Kidney (tissue), 14 donors: ENCODE measurements around the gene PCYT1A. TPM values are rescaled to one million over a fixed set of nuclear protein-coding genes. Genes with fewer than 3 reads are reported as not detected.
"Not testable (repeated sequence)": the region's sequence is repeated elsewhere in the genome, so short reads cannot be mapped to it uniquely, and the experiment has no call there.

Experiments used
- DNase-seq, 5 donors: peaks; one replicate each; pipeline ENCODE4 v3.0.0-alpha.2; 2013 to 2020
- FAIRE-seq: peaks from 2 replicates; lab custom pipeline; 2012; peaks lifted over from hg19 to GRCh38; lab: Jason Lieb, UNC
- H3K27ac ChIP-seq, 2 donors: one replicate each; pipeline ENCODE4 v1.7.0; 2013; ENCODE audit warnings: low read depth in 2 of 2, low read length in 2 of 2, inconsistent platforms in 1 of 2
- H3K27me3 ChIP-seq: one replicate; pipeline ENCODE4 v1.7.1; 2013; ENCODE audit warnings: low read length, inconsistent platforms; ENCODE audit not compliant: control insufficient read depth, insufficient read depth
- H3K36me3 ChIP-seq, 3 donors: one replicate each; pipeline versions ENCODE4 v1.7.0 to v1.7.1; 2013; ENCODE audit warnings: low read length in 3 of 3, control low read depth in 1 of 3, inconsistent platforms in 1 of 3; ENCODE audit not compliant: insufficient read depth in 3 of 3, control insufficient read depth in 2 of 3
- H3K4me1 ChIP-seq, 3 donors: one replicate each; pipeline versions ENCODE4 v1.7.0 to v1.7.1; 2013; ENCODE audit warnings: low read length in 3 of 3, inconsistent platforms in 1 of 3, low read depth in 1 of 3; ENCODE audit not compliant: control insufficient read depth in 2 of 3, insufficient read depth in 2 of 3
- H3K4me3 ChIP-seq, 3 donors: one replicate each; pipeline versions ENCODE4 v1.7.0 to v1.8.1; 2013; ENCODE audit warnings: low read length in 3 of 3, control low read depth in 1 of 3, inconsistent platforms in 1 of 3
- H3K9ac ChIP-seq, 3 donors: one replicate each; pipeline versions ENCODE4 v1.7.0 to v1.7.1; 2013; ENCODE audit warnings: low read length in 3 of 3, control low read depth in 1 of 3, inconsistent platforms in 1 of 3
- H3K9me3 ChIP-seq, 3 donors: one replicate each; pipeline versions ENCODE4 v1.7.0 to v1.7.1; 2013; ENCODE audit warnings: low read length in 3 of 3, control low read depth in 1 of 3, inconsistent platforms in 1 of 3; ENCODE audit not compliant: control insufficient read depth in 2 of 3, insufficient read depth in 1 of 3
- CTCF ChIP-seq: IDR thresholded peaks from 3 replicates; pipeline ENCODE4 v1.5.1; 2012; ENCODE audit warnings: mild to moderate bottlenecking, moderate library complexity, borderline replicate concordance; ENCODE audit not compliant: insufficient read depth; ENCODE audit errors: extremely low read depth
- intact Hi-C: fragments of 100-400 bp; cut with DNase I; formaldehyde crosslinking; loops from one replicate; pipeline ENCODE4 v1.11.1; 2022
- polyA plus RNA-seq: library from polyadenylated mRNA; stranded (reverse); fragments of 350-450 nt; fragmentation: Illumina TruSeq; extraction: RNeasy Lipid Tissue Mini Kit (QIAGEN cat#74804); gene quantifications from one replicate; pipeline ENCODE4 v1.2.3, GENCODE V29; 2014; ENCODE audit warnings: low read depth, low replicate concordance; ENCODE audit not compliant: insufficient read depth
- total RNA-seq: library from RNA; stranded (reverse); fragmentation: NEBNext Ultra II Directional; extraction: Animal tissue kit (Norgen Biotek cat#: 25700); gene quantifications from one replicate; pipeline ENCODE4 v1.2.1, GENCODE V29; 2021
- donor health status: control.
- donor health status: control.
- donor health status: control.
- donor health status: control.
- donor health status: control.
- donor health status: DM: yes; HTN: yes; CAD: no.
- donor health status: Normal renal cell carcinoma (clear cell type).

PCYT1A gene
- total and polyA plus RNA-seq, 2 donors from 2014 or later: 19.6 to 57.6 TPM

- H3K4me1 ChIP-seq: no peaks in the 10 kb centered on the region
- H3K9ac ChIP-seq: no peak overlapping the region
- TF ChIP-seq CTCF: no peak
- intact Hi-C loops: no loop called here
- DNase-seq: peak; percentile 49 to 76 (median 69)
- FAIRE-seq: no peak
- H3K36me3 ChIP-seq: no peaks in the 10 kb centered on the region
- H3K27me3 ChIP-seq: no peaks in the 10 kb centered on the region
- H3K9me3 ChIP-seq: no peaks in the 10 kb centered on the region
- no peak overlapping the region for H3K4me3 ChIP-seq
- no peak overlapping the region for H3K27ac ChIP-seq
Measured at GRCh38 chr3:196186651-196187573, 100.6 kb downstream of the PCYT1A start.

DNA sequence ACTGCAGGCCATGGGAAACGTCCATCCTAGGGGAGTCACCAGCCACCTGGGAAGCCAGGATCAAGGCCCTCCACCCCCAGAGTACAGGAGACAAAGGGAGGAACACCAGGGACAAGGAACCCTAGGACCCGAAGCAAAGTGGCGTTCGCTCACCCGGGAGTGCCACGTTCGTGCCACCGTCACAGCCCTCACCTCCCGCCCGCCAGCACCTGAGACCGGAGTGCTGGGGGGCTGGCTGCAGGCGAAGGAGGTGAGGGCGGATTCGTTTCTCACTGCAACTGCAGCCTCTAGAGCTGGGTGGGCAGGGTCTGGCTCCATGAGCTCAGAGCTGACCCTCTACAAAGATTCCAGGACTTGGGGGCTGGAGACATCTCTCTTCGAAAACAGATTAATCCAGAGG, 102.6 kb downstream of the PCYT1A start:
- no peak overlapping the region for H3K27ac ChIP-seq
- DNase-seq: peak in 1 of 5 donors; percentile 52
- no peaks in the 10 kb centered on the region for H3K4me1 ChIP-seq
- H3K36me3 ChIP-seq: no peaks in the 10 kb centered on the region
- no peak for FAIRE-seq
- no peaks in the 10 kb centered on the region for H3K9me3 ChIP-seq
- intact Hi-C loops: no loop called here
- no peak for TF ChIP-seq CTCF
- H3K9ac ChIP-seq: no peak overlapping the region
- H3K27me3 ChIP-seq: no peaks in the 10 kb centered on the region
- no peak overlapping the region for H3K4me3 ChIP-seq

GRCh38 chr3:196184169-196184432, 103.4 kb downstream of the PCYT1A start:
- H3K27me3 ChIP-seq, H3K4me3 ChIP-seq, H3K27ac ChIP-seq, H3K9me3 ChIP-seq, H3K4me1 ChIP-seq, FAIRE-seq, DNase-seq, intact Hi-C loops, H3K9ac ChIP-seq, H3K36me3 ChIP-seq: not testable (repeated sequence)

DNA sequence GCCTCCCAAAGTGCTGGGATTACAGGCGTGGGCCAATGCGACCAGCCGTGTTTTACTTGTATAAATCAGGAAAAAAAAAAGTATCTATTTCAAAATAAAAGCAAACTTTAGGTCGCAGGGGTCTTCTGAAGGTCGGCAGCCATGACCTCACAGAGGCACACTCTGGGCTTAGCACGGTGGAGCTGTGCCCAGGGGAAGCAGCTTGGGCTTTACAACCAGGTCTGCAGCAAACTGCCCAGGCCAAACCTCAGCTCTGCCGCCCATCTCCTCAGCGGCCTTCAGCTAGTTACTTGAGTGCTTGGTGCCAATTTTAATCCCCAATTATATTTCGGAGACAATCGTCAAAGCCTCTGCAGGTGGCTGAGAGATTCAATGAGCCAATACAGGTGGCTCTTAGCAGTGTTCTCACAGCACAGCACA, 106.4 kb downstream of the PCYT1A start:
- H3K9ac ChIP-seq: no peak overlapping the region
- no peak overlapping the region for H3K4me3 ChIP-seq
- H3K36me3 ChIP-seq: no peaks in the 10 kb centered on the region
- FAIRE-seq (no peak), DNase-seq (no peak)
- no peak for TF ChIP-seq CTCF
- H3K27ac ChIP-seq: no peak overlapping the region
- peaks cover 0 to 4% (median 0%) of the 10 kb centered on the region in 3 donors for H3K4me1 ChIP-seq
- no peaks in the 10 kb centered on the region for H3K9me3 ChIP-seq
- intact Hi-C loops: no loop called here
- H3K27me3 ChIP-seq: no peaks in the 10 kb centered on the region
